Measurements from ENCODE around the gene RBCK1. TPM values are rescaled to one million over a fixed set of nuclear protein-coding genes. Genes with fewer than 3 reads are reported as not detected.

The RBCK1 gene
- total and polyA plus RNA-seq, 10 of the 15 experiments (the other 5 are each of a cell fraction or from before 2014, with no cell fraction given): 14.1 to 99.7 (median 76.0) TPM

DNA sequence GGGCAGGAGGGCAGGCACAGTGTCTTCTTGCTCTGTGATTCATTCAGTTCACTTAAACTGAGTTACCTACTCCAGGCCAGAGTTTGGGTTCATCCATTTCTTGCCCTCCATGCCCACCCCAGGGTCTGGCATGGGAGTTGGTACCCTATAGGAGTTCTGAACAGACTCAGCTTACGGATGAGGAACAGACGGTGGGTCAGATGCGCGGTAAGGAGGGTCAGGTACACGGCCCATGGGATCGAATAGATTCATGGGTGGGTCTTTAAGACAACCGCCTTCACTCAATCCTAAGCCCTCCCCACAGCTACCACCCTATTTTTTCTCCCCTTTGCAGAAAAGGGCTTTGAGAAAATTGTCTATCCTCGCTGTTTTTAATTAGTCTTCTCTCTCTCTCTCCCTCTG is 40.6 kb upstream of the RBCK1 start:
- ATAC-seq: no peak
- no TSS peak for BruUV-seq (replicated peaks)
- no peak overlapping the region for H3K4me3 ChIP-seq
- H3K79me2 ChIP-seq (ENCODE audit: control insufficient read depth, insufficient read depth, low read length): no peaks in the 10 kb centered on the region
- TF ChIP-seq, protein P1, sequence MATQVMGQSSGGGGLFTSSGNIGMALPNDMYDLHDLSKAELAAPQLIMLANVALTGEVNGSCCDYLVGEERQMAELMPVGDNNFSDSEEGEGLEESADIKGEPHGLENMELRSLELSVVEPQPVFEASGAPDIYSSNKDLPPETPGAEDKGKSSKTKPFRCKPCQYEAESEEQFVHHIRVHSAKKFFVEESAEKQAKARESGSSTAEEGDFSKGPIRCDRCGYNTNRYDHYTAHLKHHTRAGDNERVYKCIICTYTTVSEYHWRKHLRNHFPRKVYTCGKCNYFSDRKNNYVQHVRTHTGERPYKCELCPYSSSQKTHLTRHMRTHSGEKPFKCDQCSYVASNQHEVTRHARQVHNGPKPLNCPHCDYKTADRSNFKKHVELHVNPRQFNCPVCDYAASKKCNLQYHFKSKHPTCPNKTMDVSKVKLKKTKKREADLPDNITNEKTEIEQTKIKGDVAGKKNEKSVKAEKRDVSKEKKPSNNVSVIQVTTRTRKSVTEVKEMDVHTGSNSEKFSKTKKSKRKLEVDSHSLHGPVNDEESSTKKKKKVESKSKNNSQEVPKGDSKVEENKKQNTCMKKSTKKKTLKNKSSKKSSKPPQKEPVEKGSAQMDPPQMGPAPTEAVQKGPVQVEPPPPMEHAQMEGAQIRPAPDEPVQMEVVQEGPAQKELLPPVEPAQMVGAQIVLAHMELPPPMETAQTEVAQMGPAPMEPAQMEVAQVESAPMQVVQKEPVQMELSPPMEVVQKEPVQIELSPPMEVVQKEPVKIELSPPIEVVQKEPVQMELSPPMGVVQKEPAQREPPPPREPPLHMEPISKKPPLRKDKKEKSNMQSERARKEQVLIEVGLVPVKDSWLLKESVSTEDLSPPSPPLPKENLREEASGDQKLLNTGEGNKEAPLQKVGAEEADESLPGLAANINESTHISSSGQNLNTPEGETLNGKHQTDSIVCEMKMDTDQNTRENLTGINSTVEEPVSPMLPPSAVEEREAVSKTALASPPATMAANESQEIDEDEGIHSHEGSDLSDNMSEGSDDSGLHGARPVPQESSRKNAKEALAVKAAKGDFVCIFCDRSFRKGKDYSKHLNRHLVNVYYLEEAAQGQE (IDR thresholded peaks at IDR 0.05; ENCODE audit: low read depth, low read length): no peak
- no peak for TF ChIP-seq HSF1 (IDR thresholded peaks at IDR 0.05; ENCODE audit: low read depth, low read length)
- TF ChIP-seq EGR1 (IDR thresholded peaks at IDR 0.05; ENCODE audit: borderline replicate concordance in 1 of 2, low read depth in 2 of 2, low read length in 2 of 2): no peak
- TF ChIP-seq CHD2 (IDR thresholded peaks at IDR 0.05; ENCODE audit: borderline replicate concordance, low read depth, low read length): no peak
- TF ChIP-seq, protein P2, sequence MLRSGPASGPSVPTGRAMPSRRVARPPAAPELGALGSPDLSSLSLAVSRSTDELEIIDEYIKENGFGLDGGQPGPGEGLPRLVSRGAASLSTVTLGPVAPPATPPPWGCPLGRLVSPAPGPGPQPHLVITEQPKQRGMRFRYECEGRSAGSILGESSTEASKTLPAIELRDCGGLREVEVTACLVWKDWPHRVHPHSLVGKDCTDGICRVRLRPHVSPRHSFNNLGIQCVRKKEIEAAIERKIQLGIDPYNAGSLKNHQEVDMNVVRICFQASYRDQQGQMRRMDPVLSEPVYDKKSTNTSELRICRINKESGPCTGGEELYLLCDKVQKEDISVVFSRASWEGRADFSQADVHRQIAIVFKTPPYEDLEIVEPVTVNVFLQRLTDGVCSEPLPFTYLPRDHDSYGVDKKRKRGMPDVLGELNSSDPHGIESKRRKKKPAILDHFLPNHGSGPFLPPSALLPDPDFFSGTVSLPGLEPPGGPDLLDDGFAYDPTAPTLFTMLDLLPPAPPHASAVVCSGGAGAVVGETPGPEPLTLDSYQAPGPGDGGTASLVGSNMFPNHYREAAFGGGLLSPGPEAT (IDR thresholded peaks at IDR 0.05; ENCODE audit: low read depth): no peak
- TF ChIP-seq ATF3 (IDR thresholded peaks at IDR 0.05; ENCODE audit: borderline replicate concordance, extremely low read depth, low read depth, low read length): no peak
- no peak for TF ChIP-seq RUNX3 (IDR thresholded peaks at IDR 0.05; ENCODE audit: low read length)
- TF ChIP-seq NFIC (IDR thresholded peaks at IDR 0.05; ENCODE audit: low read depth, low read length): no peak
- ChIA-PET POLR2A (no interaction called here), CTCF (no interaction called here), SMC1A (ENCODE audit: uncharacterized antibody, unreplicated experiment) (no interaction called here), RAD21 (ENCODE audit: unreplicated experiment) (no interaction called here)
- in situ Hi-C loops (cut with MboI) (no loop called here), intact Hi-C loops (cut with micrococcal nuclease; ENCODE audit: unreplicated experiment) (no loop called here)
- no peak for FAIRE-seq
- no peaks in the 10 kb centered on the region for H3K9me3 ChIP-seq (replicated peaks; ENCODE audit: control insufficient read depth, insufficient read depth, low read length)
- 82% methylated on average over 8 of the region's 8 CpGs for WGBS (ENCODE audit: insufficient coverage, insufficient replicate concordance, low lambda C conversion rate, missing lambda C conversion rate)
- H2AFZ ChIP-seq (ENCODE audit: control insufficient read depth, low read depth, low read length): no peak overlapping the region
- H3K4me1 ChIP-seq (ENCODE audit: control insufficient read depth, insufficient read depth, low read length): peaks cover 10% of the 10 kb centered on the region
- H3K4me2 ChIP-seq (ENCODE audit: control insufficient read depth, insufficient read depth): no peak overlapping the region
- no peak for DNase-seq (ENCODE audit: low read depth, low spot score)
- H3K27ac ChIP-seq (ENCODE audit: control insufficient read depth, insufficient read depth): no peak overlapping the region
- no peaks in the 10 kb centered on the region for H3K27me3 ChIP-seq (replicated peaks in 1 of 2; ENCODE audit: control insufficient read depth in 2 of 2, insufficient read depth in 2 of 2, low read length in 1 of 2)
- H3K9ac ChIP-seq (ENCODE audit: control insufficient read depth, insufficient read depth, low read length): no peak overlapping the region
- H4K20me1 ChIP-seq (ENCODE audit: control insufficient read depth, insufficient read depth): no peaks in the 10 kb centered on the region
- no peaks in the 10 kb centered on the region for H3K36me3 ChIP-seq (ENCODE audit: control insufficient read depth in 2 of 2, insufficient read depth in 2 of 2, low read length in 1 of 2)

Measured in GM12878 (cell line).